Mesendoderm (in vitro differentiated cells): ENCODE measurements around the gene RNF103.
"Not testable (repeated sequence)": the region's sequence is repeated elsewhere in the genome, so short reads cannot be mapped to it uniquely, and the experiment has no call there.

Experiments
- DNase-seq: peaks from one replicate; pipeline ENCODE4 v3.0.0; 2013
- H2AK5ac ChIP-seq: 2 replicates; pipeline ENCODE4 v1.6.1; 2013; ENCODE audit warnings: low read length, inconsistent platforms
- H2BK120ac ChIP-seq: 2 replicates; pipeline ENCODE4 v1.6.1; 2013; ENCODE audit warnings: low read depth, mild to moderate bottlenecking, low read length, moderate library complexity, mixed read lengths
- H2BK15ac ChIP-seq: replicated peaks from 2 replicates; pipeline ENCODE4 v1.6.1; 2013; ENCODE audit warnings: low read depth, mild to moderate bottlenecking, moderate library complexity
- H2BK5ac ChIP-seq: 2 replicates; pipeline ENCODE4 v1.6.1; 2013; ENCODE audit warnings: low read length, inconsistent platforms
- H3K18ac ChIP-seq: 2 replicates; pipeline ENCODE4 v1.6.1; 2013; ENCODE audit warnings: mild to moderate bottlenecking, low read length, mixed read lengths
- H3K23ac ChIP-seq: one replicate; pipeline ENCODE4 v1.6.1; 2013; ENCODE audit warnings: low read length
- H3K27ac ChIP-seq: 2 replicates; pipeline ENCODE4 v1.5.1; 2013; ENCODE audit warnings: low read depth, mild to moderate bottlenecking, inconsistent platforms, low read length, moderate library complexity
- H3K27me3 ChIP-seq: 2 replicates; pipeline ENCODE4 v1.6.1; 2013; ENCODE audit warnings: low read length, control low read depth, mild to moderate bottlenecking, inconsistent platforms; ENCODE audit not compliant: insufficient read depth, poor library complexity
- H3K36me3 ChIP-seq: 2 replicates; pipeline ENCODE4 v1.6.1; 2013; ENCODE audit warnings: low read length, inconsistent platforms; ENCODE audit not compliant: control insufficient read depth, insufficient read depth
- H3K4ac ChIP-seq: one replicate; pipeline ENCODE4 v1.6.1; 2013; ENCODE audit warnings: low read depth, mild to moderate bottlenecking, low read length, moderate library complexity
- H3K4me1 ChIP-seq: 2 replicates; pipeline ENCODE4 v1.6.1; 2013; ENCODE audit warnings: low read depth, low read length, inconsistent platforms; ENCODE audit not compliant: control insufficient read depth
- H3K4me2 ChIP-seq: 2 replicates; pipeline ENCODE4 v1.6.1; 2013; ENCODE audit warnings: low read length
- H3K4me3 ChIP-seq: 2 replicates; pipeline ENCODE4 v1.5.1; 2013; ENCODE audit warnings: mild to moderate bottlenecking, low read length
- H3K56ac ChIP-seq: one replicate; pipeline ENCODE4 v1.6.1; 2013; ENCODE audit warnings: low read length
- H3K79me1 ChIP-seq: 2 replicates; pipeline ENCODE4 v1.6.1; 2013; ENCODE audit warnings: low read length, inconsistent platforms
- H3K79me2 ChIP-seq: 2 replicates; pipeline ENCODE4 v1.6.1; 2013; ENCODE audit warnings: mild to moderate bottlenecking, low read length; ENCODE audit not compliant: control insufficient read depth, insufficient read depth
- H3K9ac ChIP-seq: 2 replicates; pipeline ENCODE4 v1.6.1; 2013; ENCODE audit warnings: low read length, inconsistent platforms
- H4K5ac ChIP-seq: one replicate; pipeline ENCODE4 v1.6.1; 2013; ENCODE audit warnings: low read length
- H4K8ac ChIP-seq: one replicate; pipeline ENCODE4 v1.6.1; 2013; ENCODE audit warnings: low read depth, mild to moderate bottlenecking, control low read depth, low read length, moderate library complexity
- WGBS: extraction: QIAGEN DNeasy Blood & Tissue Kit; methylation state at CpG from one replicate; pipeline ENCODE4 v1.1.7; 2013; ENCODE audit warnings: low lambda C conversion rate, missing lambda C conversion rate; ENCODE audit not compliant: insufficient coverage; ENCODE audit errors: extremely low coverage; 5-methylcytosine and 5-hydroxymethylcytosine counted together

The RNF103 gene

DNA sequence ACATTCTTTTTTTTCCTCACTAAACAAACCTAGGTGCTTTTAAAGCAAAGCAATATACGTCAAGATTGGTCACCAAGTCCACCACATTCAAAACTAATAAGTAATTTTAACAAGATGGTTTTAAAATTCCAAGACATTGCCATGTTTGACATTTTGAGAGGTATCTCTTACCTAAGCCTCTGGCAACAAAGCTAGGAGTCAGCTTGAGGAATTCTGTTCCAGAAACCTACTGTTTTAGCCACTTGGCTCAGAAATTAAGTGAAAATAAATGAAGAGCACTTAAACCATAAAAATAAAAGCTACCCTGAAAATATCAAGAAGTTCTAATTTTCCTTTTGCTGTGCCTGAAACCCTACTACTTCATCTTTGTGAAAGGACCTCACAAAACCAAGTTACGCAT is 30.4 kb downstream of the RNF103 start:
- H2BK15ac ChIP-seq = no peak overlapping the region
- no peak overlapping the region for H2BK120ac ChIP-seq
- H3K27me3 ChIP-seq = no peaks in the 10 kb centered on the region
- H3K23ac ChIP-seq = no peak overlapping the region
- no peaks in the 10 kb centered on the region for H3K79me1 ChIP-seq
- H3K56ac ChIP-seq = no peak overlapping the region
- H3K4ac ChIP-seq = no peak overlapping the region
- H3K36me3 ChIP-seq = no peaks in the 10 kb centered on the region
- H3K4me2 ChIP-seq = no peak overlapping the region
- H2AK5ac ChIP-seq = no peak overlapping the region
- H2BK5ac ChIP-seq = no peak overlapping the region
- H3K9ac ChIP-seq = no peak overlapping the region
- DNase-seq = no peak
- H3K4me3 ChIP-seq = no peak overlapping the region
- H4K5ac ChIP-seq = no peak overlapping the region
- H3K27ac ChIP-seq = no peak overlapping the region
- WGBS = no CpG with 5 or more reads among the region's 2 CpGs
- no peaks in the 10 kb centered on the region for H3K4me1 ChIP-seq
- no peak overlapping the region for H3K18ac ChIP-seq
- H4K8ac ChIP-seq = no peak overlapping the region
- H3K79me2 ChIP-seq = no peaks in the 10 kb centered on the region

DNA sequence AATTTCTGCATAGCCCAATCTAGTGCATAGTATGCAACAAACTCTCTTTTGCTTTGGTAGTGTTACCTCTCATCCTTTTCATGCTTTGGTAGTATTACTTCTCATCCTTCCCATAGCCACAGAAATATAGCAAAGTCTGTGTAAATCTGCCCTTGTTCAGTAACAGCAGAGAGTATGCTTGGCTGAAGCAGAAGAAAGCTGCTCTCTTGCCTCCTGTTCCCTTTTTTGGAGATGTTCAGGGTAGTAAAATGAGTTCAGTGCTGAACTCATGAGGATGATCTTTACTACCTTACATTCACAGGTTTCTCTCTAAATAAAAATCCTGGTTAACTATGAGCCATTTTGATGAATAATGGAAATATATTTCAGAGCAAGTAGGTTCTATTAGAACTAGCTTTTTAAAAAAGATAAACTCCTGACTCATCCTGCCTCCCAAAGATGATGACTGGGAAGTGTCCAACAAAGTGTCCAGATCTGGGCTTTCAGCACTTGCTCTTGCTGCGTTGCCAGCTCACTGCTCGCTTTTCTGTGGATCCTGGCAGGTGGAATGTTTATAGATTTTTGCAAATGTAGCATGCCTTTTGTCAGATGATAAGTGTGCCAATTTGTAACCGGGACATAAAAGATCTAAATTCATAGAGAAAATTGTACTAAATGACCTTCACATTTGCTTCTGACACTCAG is 31.0 kb downstream of the RNF103 start:
- no peak overlapping the region for H3K9ac ChIP-seq
- no peaks in the 10 kb centered on the region for H3K36me3 ChIP-seq
- no peak overlapping the region for H2BK120ac ChIP-seq
- no peaks in the 10 kb centered on the region for H3K4me1 ChIP-seq
- no peak overlapping the region for H3K18ac ChIP-seq
- WGBS = no CpG with 5 or more reads among the region's 3 CpGs
- no peak overlapping the region for H4K5ac ChIP-seq
- no peak overlapping the region for H3K4me2 ChIP-seq
- no peak overlapping the region for H2BK15ac ChIP-seq
- no peak overlapping the region for H3K23ac ChIP-seq
- H3K4ac ChIP-seq = no peak overlapping the region
- no peaks in the 10 kb centered on the region for H3K27me3 ChIP-seq
- no peak overlapping the region for H2BK5ac ChIP-seq
- no peak overlapping the region for H3K56ac ChIP-seq
- H3K79me2 ChIP-seq = no peaks in the 10 kb centered on the region
- H3K79me1 ChIP-seq = no peaks in the 10 kb centered on the region
- H2AK5ac ChIP-seq = no peak overlapping the region
- no peak overlapping the region for H3K4me3 ChIP-seq
- no peak for DNase-seq
- H4K8ac ChIP-seq = no peak overlapping the region
- H3K27ac ChIP-seq = no peak overlapping the region

DNA sequence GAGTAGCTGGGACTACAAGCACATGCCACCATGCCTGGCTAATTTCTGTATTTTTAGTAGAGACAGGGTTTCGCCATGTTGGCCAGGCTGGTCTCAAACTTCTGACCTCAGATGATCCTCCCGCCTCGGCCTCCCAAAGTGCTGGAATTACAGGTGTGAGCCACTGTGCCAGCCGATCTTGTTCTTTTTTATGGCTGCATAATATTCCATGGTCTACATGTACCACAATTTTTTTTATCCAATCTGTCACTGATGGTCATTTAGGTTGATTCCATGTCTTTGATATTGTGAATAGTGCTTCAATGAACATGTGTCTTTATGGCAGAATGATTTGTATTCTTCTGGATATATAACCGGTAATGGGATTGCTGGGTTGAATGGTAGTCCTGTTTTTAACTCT is 34.0 kb downstream of the RNF103 start:
- DNase-seq, H3K56ac ChIP-seq, H3K4ac ChIP-seq, H3K79me2 ChIP-seq, H2BK5ac ChIP-seq, H3K4me1 ChIP-seq, H3K4me3 ChIP-seq, H2BK120ac ChIP-seq, H3K9ac ChIP-seq, H3K18ac ChIP-seq, H2BK15ac ChIP-seq, H4K5ac ChIP-seq, H3K36me3 ChIP-seq, H3K4me2 ChIP-seq, H3K27ac ChIP-seq, H4K8ac ChIP-seq, H3K79me1 ChIP-seq, H3K27me3 ChIP-seq, H2AK5ac ChIP-seq, H3K23ac ChIP-seq: not testable (repeated sequence)
- WGBS = no CpG with 5 or more reads among the region's 5 CpGs

DNA sequence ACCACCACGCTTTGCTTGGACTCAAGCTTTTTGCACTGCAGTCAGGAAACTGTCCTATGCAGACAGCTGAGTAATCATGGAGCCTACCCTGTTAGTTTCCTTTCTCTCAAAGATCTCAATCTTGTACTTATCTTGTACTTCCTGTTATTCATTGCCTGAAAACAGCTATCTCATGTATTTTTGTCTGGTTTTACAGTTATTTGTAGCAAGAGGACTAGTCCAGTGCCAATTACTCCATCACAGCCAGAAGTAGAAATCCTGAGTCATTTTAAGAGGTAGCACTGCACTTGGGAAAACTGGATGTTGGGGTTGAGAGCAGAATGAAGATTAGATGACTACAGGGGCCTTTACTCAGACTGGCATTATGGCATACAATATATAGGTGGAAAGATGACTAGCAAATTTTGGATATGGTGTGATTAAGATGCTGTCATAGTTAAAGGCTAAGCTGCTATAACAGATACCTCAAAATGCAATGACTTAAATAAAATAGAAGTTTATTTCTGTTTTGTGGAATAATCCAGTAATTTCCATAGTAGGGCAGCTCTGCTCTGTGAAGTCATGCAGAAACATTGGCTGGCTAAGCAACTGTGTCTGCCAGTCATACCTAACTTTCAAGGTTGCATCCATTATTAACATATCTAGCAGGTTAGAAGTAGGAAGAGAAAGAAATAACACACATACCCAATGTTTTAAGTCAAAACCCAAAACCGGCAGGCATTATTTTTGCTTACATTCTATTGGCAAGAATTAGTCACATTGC is 39.3 kb downstream of the RNF103 start:
- H3K36me3 ChIP-seq = no peaks in the 10 kb centered on the region
- H3K4me1 ChIP-seq = no peaks in the 10 kb centered on the region
- WGBS = no CpG with 5 or more reads among the region's 2 CpGs
- no peak overlapping the region for H3K4me3 ChIP-seq
- no peak overlapping the region for H3K4ac ChIP-seq
- no peaks in the 10 kb centered on the region for H3K27me3 ChIP-seq
- no peak overlapping the region for H2BK15ac ChIP-seq
- no peak overlapping the region for H2AK5ac ChIP-seq
- no peaks in the 10 kb centered on the region for H3K79me2 ChIP-seq
- H3K56ac ChIP-seq = no peak overlapping the region
- no peak overlapping the region for H4K8ac ChIP-seq
- DNase-seq = no peak
- no peak overlapping the region for H3K23ac ChIP-seq
- no peak overlapping the region for H3K9ac ChIP-seq
- no peaks in the 10 kb centered on the region for H3K79me1 ChIP-seq
- H2BK120ac ChIP-seq = no peak overlapping the region
- no peak overlapping the region for H4K5ac ChIP-seq
- H3K18ac ChIP-seq = no peak overlapping the region
- H2BK5ac ChIP-seq = no peak overlapping the region
- H3K4me2 ChIP-seq = no peak overlapping the region
- H3K27ac ChIP-seq = no peak overlapping the region

DNA sequence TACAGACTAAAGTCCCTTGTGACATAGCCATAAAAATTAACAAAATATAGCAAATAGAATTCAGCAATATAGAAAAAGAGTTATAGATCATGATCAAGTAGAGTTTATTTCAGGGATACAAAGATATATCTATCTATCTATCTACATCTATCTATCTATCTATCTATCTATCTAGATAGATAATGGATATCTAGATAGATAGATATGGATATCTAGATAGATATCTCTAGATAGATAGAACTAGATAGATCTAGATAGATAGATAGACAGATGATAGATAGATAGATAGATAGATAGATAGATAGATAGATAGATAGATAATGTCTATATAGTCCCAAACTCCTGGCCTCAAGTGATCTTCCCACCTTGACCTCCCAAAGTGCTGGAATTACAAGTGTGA is 43.1 kb downstream of the RNF103 start:
- no peak overlapping the region for H2AK5ac ChIP-seq
- H3K36me3 ChIP-seq = no peaks in the 10 kb centered on the region
- H4K5ac ChIP-seq = no peak overlapping the region
- H2BK15ac ChIP-seq = no peak overlapping the region
- no peak for DNase-seq
- no peaks in the 10 kb centered on the region for H3K4me1 ChIP-seq
- no peaks in the 10 kb centered on the region for H3K27me3 ChIP-seq
- no peak overlapping the region for H3K23ac ChIP-seq
- H2BK5ac ChIP-seq = no peak overlapping the region
- H3K18ac ChIP-seq = no peak overlapping the region
- no peaks in the 10 kb centered on the region for H3K79me1 ChIP-seq
- H3K79me2 ChIP-seq = no peaks in the 10 kb centered on the region
- H3K4me3 ChIP-seq = no peak overlapping the region
- no peak overlapping the region for H3K4ac ChIP-seq
- no peak overlapping the region for H3K56ac ChIP-seq
- no peak overlapping the region for H4K8ac ChIP-seq
- no peak overlapping the region for H2BK120ac ChIP-seq
- H3K9ac ChIP-seq = no peak overlapping the region
- no peak overlapping the region for H3K27ac ChIP-seq
- no peak overlapping the region for H3K4me2 ChIP-seq
